D721Med (cell line): Measurements from ENCODE around the gene OR5D13.

Experiments
- DNase-seq: peaks from one replicate; pipeline ENCODE4 v3.0.0; 2011; ENCODE audit warnings: low spot score; ENCODE audit not compliant: insufficient read length
- FAIRE-seq: peaks from 2 replicates; lab custom pipeline; 2011; peaks lifted over from hg19 to GRCh38; lab: Jason Lieb, UNC
- TF ChIP-seq, protein P1 (sequence below): IDR thresholded peaks from 2 replicates; pipeline ENCODE4 v1.5.1; 2012; ENCODE audit warnings: mild to moderate bottlenecking, control low read depth; ENCODE audit not compliant: insufficient read depth; ENCODE audit errors: missing control alignments

The OR5D13 gene, protein sequence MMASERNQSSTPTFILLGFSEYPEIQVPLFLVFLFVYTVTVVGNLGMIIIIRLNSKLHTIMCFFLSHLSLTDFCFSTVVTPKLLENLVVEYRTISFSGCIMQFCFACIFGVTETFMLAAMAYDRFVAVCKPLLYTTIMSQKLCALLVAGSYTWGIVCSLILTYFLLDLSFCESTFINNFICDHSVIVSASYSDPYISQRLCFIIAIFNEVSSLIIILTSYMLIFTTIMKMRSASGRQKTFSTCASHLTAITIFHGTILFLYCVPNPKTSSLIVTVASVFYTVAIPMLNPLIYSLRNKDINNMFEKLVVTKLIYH

DNA sequence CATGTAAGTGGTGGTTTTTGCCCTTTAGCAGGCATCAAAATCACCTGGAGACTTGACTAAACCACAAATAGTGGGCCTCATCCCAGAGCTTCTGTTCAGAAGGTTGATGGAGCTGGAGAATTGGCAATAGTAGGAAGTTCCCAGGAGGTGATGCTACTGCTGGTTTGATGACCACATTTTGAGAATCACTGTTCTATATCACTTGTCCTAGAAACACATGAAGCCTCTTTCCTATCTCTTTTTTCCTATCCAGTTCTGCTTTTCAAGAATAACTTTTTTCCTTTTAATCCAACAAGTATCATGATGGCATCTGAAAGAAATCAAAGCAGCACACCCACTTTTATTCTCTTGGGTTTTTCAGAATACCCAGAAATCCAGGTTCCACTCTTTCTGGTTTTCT is at the start of gene OR5D13:
TSS of gene OR5D13 (plus strand) at position 301 of the 400 bp plus-strand sequence. CDS start at position 301, 0 bp downstream.
- DNase-seq, result no peak
- TF ChIP-seq, protein P1, sequence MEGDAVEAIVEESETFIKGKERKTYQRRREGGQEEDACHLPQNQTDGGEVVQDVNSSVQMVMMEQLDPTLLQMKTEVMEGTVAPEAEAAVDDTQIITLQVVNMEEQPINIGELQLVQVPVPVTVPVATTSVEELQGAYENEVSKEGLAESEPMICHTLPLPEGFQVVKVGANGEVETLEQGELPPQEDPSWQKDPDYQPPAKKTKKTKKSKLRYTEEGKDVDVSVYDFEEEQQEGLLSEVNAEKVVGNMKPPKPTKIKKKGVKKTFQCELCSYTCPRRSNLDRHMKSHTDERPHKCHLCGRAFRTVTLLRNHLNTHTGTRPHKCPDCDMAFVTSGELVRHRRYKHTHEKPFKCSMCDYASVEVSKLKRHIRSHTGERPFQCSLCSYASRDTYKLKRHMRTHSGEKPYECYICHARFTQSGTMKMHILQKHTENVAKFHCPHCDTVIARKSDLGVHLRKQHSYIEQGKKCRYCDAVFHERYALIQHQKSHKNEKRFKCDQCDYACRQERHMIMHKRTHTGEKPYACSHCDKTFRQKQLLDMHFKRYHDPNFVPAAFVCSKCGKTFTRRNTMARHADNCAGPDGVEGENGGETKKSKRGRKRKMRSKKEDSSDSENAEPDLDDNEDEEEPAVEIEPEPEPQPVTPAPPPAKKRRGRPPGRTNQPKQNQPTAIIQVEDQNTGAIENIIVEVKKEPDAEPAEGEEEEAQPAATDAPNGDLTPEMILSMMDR, result no peak
- no peak for FAIRE-seq

DNA sequence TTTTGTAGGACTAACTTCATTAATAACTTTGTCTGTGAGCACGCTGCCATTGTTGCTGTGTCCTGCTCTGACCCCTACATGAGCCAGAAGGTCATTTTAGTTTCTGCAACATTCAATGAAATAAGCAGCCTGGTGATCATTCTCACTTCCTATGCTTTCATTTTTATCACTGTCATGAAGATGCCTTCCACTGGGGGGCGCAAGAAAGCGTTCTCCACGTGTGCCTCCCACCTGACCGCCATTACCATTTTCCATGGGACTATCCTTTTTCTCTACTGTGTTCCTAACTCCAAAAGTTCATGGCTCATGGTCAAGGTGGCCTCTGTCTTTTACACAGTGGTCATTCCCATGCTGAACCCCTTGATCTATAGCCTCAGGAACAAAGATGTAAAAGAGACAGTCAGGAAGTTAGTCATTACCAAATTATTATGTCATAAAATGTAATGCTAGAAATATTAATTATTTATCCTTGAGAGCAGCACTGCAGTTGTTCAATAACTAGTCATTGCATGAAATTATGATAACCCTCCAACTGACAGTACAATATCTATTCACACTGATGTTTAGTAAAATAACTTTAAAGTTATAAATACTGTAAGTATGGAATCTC is 46.4 kb upstream of the OR5D13 start:
- TF ChIP-seq, protein P1, result peak; percentile 15
- DNase-seq (no peak), FAIRE-seq (no peak)

DNA sequence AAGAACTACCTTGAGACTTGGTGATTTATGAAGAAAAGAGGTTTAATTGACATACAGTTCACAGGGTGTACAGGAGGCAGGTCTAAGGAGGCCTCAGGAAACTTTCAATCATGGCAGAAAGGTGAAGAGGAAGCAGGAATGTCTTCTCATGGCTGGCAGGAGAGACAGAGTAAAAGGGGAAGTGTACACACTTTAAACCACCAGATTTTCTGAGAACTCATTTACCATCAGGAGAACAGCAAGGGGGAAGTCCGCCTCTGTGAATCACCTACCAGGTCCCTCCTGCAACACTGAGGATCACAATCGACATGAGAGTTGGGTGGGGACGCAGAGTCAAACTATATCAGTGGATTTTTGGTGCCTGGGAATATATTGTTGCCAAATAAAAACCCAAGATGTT is 40.3 kb upstream of the OR5D13 start:
- TF ChIP-seq, protein P1, result no peak
- no peak for DNase-seq
- no peak for FAIRE-seq

DNA sequence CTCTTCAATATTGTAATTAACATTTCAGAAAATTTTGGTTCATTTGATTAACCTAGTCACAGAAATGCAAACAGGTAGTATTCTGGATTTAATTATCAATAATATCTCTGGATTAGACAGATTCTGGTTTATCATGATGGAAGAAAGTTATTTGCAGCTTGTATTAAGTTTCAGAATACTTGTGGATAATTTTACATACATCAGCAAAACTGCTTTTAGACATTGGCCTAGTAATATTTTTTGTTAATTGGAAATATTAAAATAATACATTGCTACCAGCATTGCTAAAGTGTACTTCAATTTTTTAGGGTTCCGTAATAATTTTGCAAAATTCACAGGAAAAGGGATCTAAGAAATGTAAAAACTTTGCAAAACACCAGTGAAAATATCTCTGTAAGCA is 18.4 kb downstream of the OR5D13 start:
- no peak for FAIRE-seq
- no peak for DNase-seq
- TF ChIP-seq, protein P1, result no peak

DNA sequence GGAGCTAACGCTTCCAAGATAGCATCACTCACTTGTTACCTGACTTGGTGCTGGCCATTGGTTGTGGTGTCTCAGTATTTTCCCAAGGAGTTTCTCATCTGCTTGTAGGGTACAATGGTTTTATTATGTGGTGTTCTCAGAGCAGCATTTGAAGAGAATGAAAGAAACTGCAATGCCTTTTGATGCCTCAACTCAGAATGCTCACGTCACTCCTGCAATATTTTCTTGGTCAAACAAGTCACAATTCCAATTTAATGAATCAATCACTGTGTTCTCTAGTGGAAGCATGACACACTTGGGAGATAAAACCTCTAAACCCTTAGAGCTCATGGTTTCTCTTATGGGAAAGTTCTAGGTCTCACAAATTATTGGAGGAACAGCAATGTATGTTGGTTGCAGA is 20.1 kb downstream of the OR5D13 start:
- DNase-seq (no peak), FAIRE-seq (no peak)
- TF ChIP-seq, protein P1, result no peak

DNA sequence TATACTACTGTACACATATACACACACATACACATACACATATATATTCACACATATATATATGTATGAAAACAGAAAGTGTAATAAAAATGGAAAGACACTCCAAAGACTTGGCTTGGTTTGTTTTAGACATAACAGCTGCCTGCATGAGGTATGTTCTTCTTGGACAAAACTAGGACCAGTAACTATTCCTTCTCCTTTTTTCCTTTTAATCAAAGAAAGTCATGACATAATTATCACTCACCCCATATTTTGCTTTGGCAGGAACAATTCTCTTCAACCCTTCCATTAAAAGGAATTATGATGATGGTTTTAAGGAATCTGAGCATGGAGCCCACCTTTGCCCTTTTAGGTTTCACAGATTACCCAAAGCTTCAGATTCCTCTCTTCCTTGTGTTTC is 22.0 kb downstream of the OR5D13 start, which contains the start of gene OR5D14:
TSS of gene OR5D14 (plus strand) at position 301 of the 400 bp plus-strand sequence. CDS start at position 301, 0 bp downstream.
- FAIRE-seq (no peak), DNase-seq (no peak)
- TF ChIP-seq, protein P1, result no peak

DNA sequence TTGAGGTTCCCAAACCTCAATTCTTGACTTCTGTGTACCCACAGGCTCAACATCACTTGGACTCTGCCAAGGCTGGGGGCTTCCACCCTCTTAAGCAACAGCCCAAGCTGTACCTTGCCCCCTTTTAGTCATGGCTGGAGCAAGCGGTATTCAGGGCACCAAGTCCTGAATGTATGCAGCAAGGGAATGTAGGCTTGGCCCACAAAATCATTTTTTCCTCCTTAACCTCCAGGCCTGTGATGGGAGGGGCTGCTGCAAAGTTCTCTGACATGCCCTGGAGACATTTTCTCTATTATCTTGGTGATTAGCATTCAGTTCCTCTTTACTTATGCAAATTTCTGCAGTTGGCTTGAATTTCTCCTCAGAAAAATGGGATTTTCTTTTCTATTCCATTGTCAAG is 33.0 kb downstream of the OR5D13 start:
- FAIRE-seq (no peak), DNase-seq (no peak)
- TF ChIP-seq, protein P1, result no peak
